Measurements from ENCODE around the gene HK2.

- TF ChIP-seq EZH2phosphoT487 (IDR thresholded peaks at IDR 0.05; ENCODE audit: borderline replicate concordance, low read length): no peak
- no peak for TF ChIP-seq CTCF (conservative IDR thresholded peaks at IDR 0.05; ENCODE audit: low read depth, low read length)
- no peak for TF ChIP-seq EZH2 (IDR thresholded peaks at IDR 0.05; ENCODE audit: low read length, unreplicated experiment)
Observed at GRCh38 chr2:74856599-74856998, 22.7 kb downstream of the HK2 start.
